ENCODE data around the gene SETD2.
"Not testable (repeated sequence)": the region's sequence is repeated elsewhere in the genome, so short reads cannot be mapped to it uniquely, and the experiment has no call there.

DNA sequence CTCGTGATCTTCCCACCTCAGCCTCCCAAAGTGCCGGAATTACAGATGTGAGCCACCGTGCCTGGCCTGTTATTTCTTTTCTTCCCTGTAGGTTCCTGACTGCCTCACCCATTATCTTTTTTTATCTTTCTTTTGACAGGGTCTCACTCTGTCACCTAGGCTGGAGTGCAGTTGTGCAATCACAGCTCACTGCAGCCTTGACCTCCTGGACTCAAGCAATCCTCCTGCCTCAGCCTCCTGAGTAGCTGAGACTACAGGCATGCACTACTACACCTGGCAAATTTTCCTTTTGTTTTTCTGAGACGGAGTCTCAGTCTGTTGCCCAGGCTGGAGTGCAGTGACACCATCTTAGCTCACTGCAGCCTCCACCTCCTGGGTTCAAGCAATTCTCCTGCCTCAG, 17.8 kb upstream of the SETD2 start:
- TF ChIP-seq CTCF (conservative IDR thresholded peaks at IDR 0.05; ENCODE audit: low read depth in 2 of 2); POLR2AphosphoS5 (IDR thresholded peaks at IDR 0.05; ENCODE audit: low read depth); ZNF331 (CRISPR knock-in tag; IDR thresholded peaks at IDR 0.05; ENCODE audit: low read depth); CREB1 (CRISPR knock-in tag; IDR thresholded peaks at IDR 0.05; ENCODE audit: low read depth); NANOG (IDR thresholded peaks at IDR 0.05; ENCODE audit: borderline replicate concordance); EZH2 (IDR thresholded peaks at IDR 0.05; ENCODE audit: low read depth, unreplicated experiment); JUNB (IDR thresholded peaks at IDR 0.05; ENCODE audit: unreplicated experiment); EZH2phosphoT487 (IDR thresholded peaks at IDR 0.05; ENCODE audit: unreplicated experiment): not testable (repeated sequence)
- TF ChIP-seq, protein P1, sequence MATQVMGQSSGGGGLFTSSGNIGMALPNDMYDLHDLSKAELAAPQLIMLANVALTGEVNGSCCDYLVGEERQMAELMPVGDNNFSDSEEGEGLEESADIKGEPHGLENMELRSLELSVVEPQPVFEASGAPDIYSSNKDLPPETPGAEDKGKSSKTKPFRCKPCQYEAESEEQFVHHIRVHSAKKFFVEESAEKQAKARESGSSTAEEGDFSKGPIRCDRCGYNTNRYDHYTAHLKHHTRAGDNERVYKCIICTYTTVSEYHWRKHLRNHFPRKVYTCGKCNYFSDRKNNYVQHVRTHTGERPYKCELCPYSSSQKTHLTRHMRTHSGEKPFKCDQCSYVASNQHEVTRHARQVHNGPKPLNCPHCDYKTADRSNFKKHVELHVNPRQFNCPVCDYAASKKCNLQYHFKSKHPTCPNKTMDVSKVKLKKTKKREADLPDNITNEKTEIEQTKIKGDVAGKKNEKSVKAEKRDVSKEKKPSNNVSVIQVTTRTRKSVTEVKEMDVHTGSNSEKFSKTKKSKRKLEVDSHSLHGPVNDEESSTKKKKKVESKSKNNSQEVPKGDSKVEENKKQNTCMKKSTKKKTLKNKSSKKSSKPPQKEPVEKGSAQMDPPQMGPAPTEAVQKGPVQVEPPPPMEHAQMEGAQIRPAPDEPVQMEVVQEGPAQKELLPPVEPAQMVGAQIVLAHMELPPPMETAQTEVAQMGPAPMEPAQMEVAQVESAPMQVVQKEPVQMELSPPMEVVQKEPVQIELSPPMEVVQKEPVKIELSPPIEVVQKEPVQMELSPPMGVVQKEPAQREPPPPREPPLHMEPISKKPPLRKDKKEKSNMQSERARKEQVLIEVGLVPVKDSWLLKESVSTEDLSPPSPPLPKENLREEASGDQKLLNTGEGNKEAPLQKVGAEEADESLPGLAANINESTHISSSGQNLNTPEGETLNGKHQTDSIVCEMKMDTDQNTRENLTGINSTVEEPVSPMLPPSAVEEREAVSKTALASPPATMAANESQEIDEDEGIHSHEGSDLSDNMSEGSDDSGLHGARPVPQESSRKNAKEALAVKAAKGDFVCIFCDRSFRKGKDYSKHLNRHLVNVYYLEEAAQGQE (IDR thresholded peaks at IDR 0.05; ENCODE audit: unreplicated experiment): not testable (repeated sequence)

Data from GM23338 (cell line).